ENCODE results near the gene CCL7.
"Not testable (repeated sequence)": the region's sequence is repeated elsewhere in the genome, so short reads cannot be mapped to it uniquely, and the experiment has no call there.

The CCL7 gene

GRCh38 chr17:34269969-34270368 lies at the start of gene CCL7:
Gene CCL7, plus strand, starts transcription at chr17:34270221. Its CDS starts 70 bp downstream, at chr17:34270291.
- no peak for DNase-seq (ENCODE audit: low read depth)

GRCh38 chr17:34220752-34221395 lies 49.1 kb upstream of the CCL7 start:
- no peak for DNase-seq (ENCODE audit: low read depth)

- no peak for DNase-seq (ENCODE audit: low read depth)
Measured at GRCh38 chr17:34221411-34221810, 48.6 kb upstream of the CCL7 start.

- no peak for DNase-seq (ENCODE audit: low read depth)
Measured at GRCh38 chr17:34222722-34223497, 47.1 kb upstream of the CCL7 start.

GRCh38 chr17:34225046-34225445 lies 45.0 kb upstream of the CCL7 start:
- no peak for DNase-seq (ENCODE audit: low read depth)

GRCh38 chr17:34226011-34226743 lies 43.8 kb upstream of the CCL7 start:
- no peak for DNase-seq (ENCODE audit: low read depth)

GRCh38 chr17:34226744-34227034 lies 43.3 kb upstream of the CCL7 start:
- no peak for DNase-seq (ENCODE audit: low read depth)

- DNase-seq (ENCODE audit: low read depth): not testable (repeated sequence)
Measured at GRCh38 chr17:34227293-34227692, 42.7 kb upstream of the CCL7 start.

GRCh38 chr17:34227707-34228106 lies 42.3 kb upstream of the CCL7 start:
- DNase-seq (ENCODE audit: low read depth): no peak

- DNase-seq (ENCODE audit: low read depth): no peak
Measured at GRCh38 chr17:34228781-34229180, 41.2 kb upstream of the CCL7 start.

GRCh38 chr17:34230342-34230741 lies 39.7 kb upstream of the CCL7 start:
- DNase-seq (ENCODE audit: low read depth): no peak

- no peak for DNase-seq (ENCODE audit: low read depth)
Measured at GRCh38 chr17:34234616-34235015, 35.4 kb upstream of the CCL7 start.

- DNase-seq (ENCODE audit: low read depth): no peak
Measured at GRCh38 chr17:34235389-34236028, 34.5 kb upstream of the CCL7 start.

GRCh38 chr17:34236281-34236892 lies 33.6 kb upstream of the CCL7 start:
- DNase-seq (ENCODE audit: low read depth): no peak

GRCh38 chr17:34237458-34237857 lies 32.6 kb upstream of the CCL7 start:
- no peak for DNase-seq (ENCODE audit: low read depth)

GRCh38 chr17:34241062-34241461 lies 29.0 kb upstream of the CCL7 start:
- no peak for DNase-seq (ENCODE audit: low read depth)

GRCh38 chr17:34242587-34243363 lies 27.2 kb upstream of the CCL7 start:
- DNase-seq (ENCODE audit: low read depth): no peak

GRCh38 chr17:34243364-34244320 lies 26.4 kb upstream of the CCL7 start:
- no peak for DNase-seq (ENCODE audit: low read depth)

- no peak for DNase-seq (ENCODE audit: low read depth)
Measured at GRCh38 chr17:34245351-34245905, 24.6 kb upstream of the CCL7 start.

GRCh38 chr17:34246446-34246845 lies 23.6 kb upstream of the CCL7 start:
- DNase-seq (ENCODE audit: low read depth): no peak

Measured in activated T-cell treated with anti-CD3 and anti-CD28 coated beads for 48 hours (primary cell).